Type B pancreatic cell (in vitro differentiated cells): ENCODE data around the gene PHF2. TPM values are rescaled to one million over a fixed set of nuclear protein-coding genes. Genes with fewer than 3 reads are reported as not detected.
A peak's percentile ranks its signal among the peaks of the same experiment; 100 is the strongest.

Source experiments
- DNase-seq: peaks from one replicate; pipeline ENCODE4 v3.0.0; 2021; ENCODE audit warnings: mixed read lengths; ENCODE audit not compliant: unreplicated experiment; ENCODE audit errors: extremely low spot score
- H3K27ac Mint-ChIP-seq: 2 replicates; pipeline ENCODE4 v1.8.0; 2021; ENCODE audit warnings: mild to moderate bottlenecking, mixed read lengths
- H3K27me3 Mint-ChIP-seq: 2 replicates; pipeline ENCODE4 v1.8.0; 2021; ENCODE audit warnings: mixed read lengths
- H3K36me3 Mint-ChIP-seq: 2 replicates; pipeline ENCODE4 v1.8.0; 2021; ENCODE audit warnings: mixed read lengths
- H3K4me1 Mint-ChIP-seq: one replicate; pipeline ENCODE4 v1.8.0; 2021; ENCODE audit warnings: mixed read lengths; ENCODE audit not compliant: unreplicated experiment
- H3K4me3 Mint-ChIP-seq: 2 replicates; pipeline ENCODE4 v1.8.0; 2021; ENCODE audit warnings: mild to moderate bottlenecking, mixed read lengths
- H3K9me3 Mint-ChIP-seq: 2 replicates; pipeline ENCODE4 v1.8.0; 2021; ENCODE audit warnings: mixed read lengths
- total RNA-seq: library from RNA; stranded (reverse); gene quantifications from 2 replicates; pipeline ENCODE4 v1.2.1, GENCODE V29; 2021; ENCODE audit warnings: low replicate concordance
- TF ChIP-seq, protein P1 (sequence below): fragments of 200-600 bp; sonication (generic); conservative IDR thresholded peaks from 2 replicates; pipeline ENCODE4 v1.5.0; 2021; ENCODE audit warnings: antibody characterized with exemption, mild to moderate bottlenecking

PHF2 gene
- total RNA-seq, 1 donor from 2014 or later: 34.7 TPM

DNA sequence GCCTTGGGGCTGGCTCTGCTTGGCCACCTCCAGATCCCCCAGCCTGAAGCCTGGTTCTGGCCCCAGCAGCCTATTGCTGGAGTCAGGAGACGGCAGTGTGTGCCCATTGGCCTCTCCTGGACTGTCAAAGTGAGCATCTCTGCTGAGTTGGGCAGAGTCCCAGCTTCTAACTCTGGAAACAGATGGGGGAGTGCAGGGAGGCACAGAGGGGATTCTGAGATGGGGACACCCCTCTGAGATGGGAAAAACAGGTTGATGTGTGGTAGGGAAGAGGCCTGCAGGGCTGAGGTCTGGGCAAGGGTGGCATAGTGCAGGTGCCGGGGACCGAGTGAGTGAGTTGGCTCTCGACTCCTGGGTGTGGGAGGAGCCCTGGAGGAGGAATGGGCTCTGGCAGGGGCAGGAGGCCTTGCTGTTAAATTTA, 27.5 kb downstream of the PHF2 start:
- peaks cover 24% of the 10 kb centered on the region for H3K36me3 Mint-ChIP-seq
- peaks cover 16% of the 10 kb centered on the region for H3K9me3 Mint-ChIP-seq
- TF ChIP-seq, protein P1, sequence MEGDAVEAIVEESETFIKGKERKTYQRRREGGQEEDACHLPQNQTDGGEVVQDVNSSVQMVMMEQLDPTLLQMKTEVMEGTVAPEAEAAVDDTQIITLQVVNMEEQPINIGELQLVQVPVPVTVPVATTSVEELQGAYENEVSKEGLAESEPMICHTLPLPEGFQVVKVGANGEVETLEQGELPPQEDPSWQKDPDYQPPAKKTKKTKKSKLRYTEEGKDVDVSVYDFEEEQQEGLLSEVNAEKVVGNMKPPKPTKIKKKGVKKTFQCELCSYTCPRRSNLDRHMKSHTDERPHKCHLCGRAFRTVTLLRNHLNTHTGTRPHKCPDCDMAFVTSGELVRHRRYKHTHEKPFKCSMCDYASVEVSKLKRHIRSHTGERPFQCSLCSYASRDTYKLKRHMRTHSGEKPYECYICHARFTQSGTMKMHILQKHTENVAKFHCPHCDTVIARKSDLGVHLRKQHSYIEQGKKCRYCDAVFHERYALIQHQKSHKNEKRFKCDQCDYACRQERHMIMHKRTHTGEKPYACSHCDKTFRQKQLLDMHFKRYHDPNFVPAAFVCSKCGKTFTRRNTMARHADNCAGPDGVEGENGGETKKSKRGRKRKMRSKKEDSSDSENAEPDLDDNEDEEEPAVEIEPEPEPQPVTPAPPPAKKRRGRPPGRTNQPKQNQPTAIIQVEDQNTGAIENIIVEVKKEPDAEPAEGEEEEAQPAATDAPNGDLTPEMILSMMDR: no peak
- H3K27me3 Mint-ChIP-seq: no peaks in the 10 kb centered on the region
- peaks cover 23% of the 10 kb centered on the region for H3K4me1 Mint-ChIP-seq
- no peak for DNase-seq
- no peak overlapping the region for H3K27ac Mint-ChIP-seq
- no peak overlapping the region for H3K4me3 Mint-ChIP-seq

DNA sequence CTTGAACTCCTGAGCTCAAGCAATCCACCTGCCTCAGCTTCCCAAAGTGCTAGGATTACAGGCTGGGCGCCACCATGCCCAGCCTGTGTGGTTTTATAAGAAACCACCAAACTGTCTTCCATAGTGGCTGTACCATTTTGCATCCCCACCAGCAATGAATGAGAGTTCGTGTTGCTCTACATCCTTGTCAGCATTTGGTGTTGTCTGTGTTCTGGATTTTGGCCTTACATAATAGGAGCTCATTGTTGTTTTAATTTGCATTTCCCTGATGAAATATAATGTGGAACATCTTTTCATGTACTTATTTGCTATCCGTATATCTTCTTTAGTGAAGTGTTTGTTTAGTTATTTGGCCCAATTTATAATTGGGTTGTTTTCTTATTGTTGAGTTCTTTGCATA, 29.8 kb downstream of the PHF2 start:
- DNase-seq: no peak
- Mint-ChIP-seq H3K9me3 (peaks cover 22% of the 10 kb centered on the region), H3K4me3 (no peak overlapping the region), H3K4me1 (peaks cover under 1% of the 10 kb centered on the region), H3K36me3 (peaks cover 34% of the 10 kb centered on the region), H3K27me3 (no peaks in the 10 kb centered on the region), H3K27ac (no peak overlapping the region)
- TF ChIP-seq, protein P1: no peak

DNA sequence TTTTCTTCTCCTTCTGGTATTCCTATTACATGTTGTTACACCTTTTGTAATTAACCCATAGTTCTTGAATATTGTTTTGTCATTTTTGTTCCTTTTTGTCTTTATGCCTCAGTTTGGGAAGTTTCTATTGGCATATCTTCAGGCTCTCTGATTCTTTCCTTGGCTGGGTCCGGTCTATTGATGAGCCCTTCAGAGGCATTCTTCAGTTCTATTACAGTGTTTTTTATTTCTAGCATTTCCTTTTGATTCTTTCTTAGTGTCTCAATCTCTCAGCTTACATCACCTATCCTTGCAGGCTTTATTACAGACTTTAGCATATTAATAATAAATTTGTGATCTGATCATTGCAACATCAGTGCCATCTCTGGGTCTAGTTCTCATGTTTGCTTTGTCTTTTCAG, 33.8 kb downstream of the PHF2 start:
- no peaks in the 10 kb centered on the region for H3K27me3 Mint-ChIP-seq
- H3K36me3 Mint-ChIP-seq: peaks cover 34% of the 10 kb centered on the region
- peaks cover 6% of the 10 kb centered on the region for H3K4me1 Mint-ChIP-seq
- DNase-seq: no peak
- H3K27ac Mint-ChIP-seq: no peak overlapping the region
- H3K4me3 Mint-ChIP-seq: no peak overlapping the region
- H3K9me3 Mint-ChIP-seq: peaks cover 21% of the 10 kb centered on the region
- TF ChIP-seq, protein P1: no peak

DNA sequence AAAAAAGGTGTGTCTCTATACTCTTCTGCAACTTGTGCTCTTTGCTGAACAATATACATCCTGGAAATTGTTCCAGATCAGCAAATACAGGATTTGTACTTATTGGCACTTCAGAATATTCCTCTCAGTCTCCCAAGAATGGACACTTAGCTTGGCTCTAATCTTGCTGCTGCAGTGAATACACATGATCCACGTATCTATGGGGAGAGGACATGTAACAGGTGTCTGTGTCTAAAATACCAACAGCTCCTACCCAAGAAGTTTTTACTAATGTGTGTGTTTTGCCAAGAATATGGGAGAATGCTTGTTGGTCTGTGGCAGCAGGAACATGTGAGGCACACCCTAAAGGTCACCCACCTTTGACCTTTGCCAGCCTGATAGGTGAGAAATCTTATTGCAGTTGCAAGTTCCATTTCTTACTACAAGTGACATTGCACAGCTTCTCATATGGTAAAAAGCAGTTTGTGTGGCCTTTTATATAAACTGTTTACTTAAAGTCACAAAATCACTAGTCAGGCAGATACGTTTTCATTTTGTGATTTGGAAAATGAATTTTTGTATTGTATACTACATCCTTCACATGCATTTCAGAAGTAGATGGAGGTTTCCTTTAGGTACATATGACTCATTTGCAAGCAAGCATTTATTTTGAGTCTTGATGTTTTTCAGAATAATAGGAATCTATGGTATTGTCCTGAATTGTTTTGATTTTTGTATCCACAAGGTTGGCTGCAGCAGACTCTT, 35.8 kb downstream of the PHF2 start:
- no peaks in the 10 kb centered on the region for H3K27me3 Mint-ChIP-seq
- H3K4me1 Mint-ChIP-seq: peaks cover 6% of the 10 kb centered on the region
- no peak for DNase-seq
- peaks cover 19% of the 10 kb centered on the region for H3K36me3 Mint-ChIP-seq
- no peak overlapping the region for H3K27ac Mint-ChIP-seq
- peaks cover 10% of the 10 kb centered on the region for H3K9me3 Mint-ChIP-seq
- TF ChIP-seq, protein P1: no peak
- H3K4me3 Mint-ChIP-seq: no peak overlapping the region

DNA sequence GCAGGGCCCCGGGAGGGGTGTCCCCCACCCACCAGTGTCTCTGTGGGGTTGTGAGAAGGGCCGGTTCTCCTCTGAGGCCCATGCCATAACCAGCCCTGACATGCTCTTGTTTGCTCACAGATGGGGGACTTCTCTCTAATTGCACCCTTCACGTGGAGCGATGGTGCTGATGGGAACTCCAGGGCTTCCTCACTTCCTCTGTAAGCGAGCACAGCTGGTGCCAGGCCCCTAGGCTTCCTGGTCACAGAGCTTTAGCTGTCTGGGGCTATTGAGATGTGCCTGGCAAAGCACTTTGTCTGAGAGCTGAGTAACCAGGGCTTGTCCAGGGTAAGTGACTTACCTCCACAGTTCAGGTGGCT, 36.4 kb downstream of the PHF2 start:
- Mint-ChIP-seq H3K27ac (peak overlapping the region; percentile 53), H3K9me3 (peaks cover 7% of the 10 kb centered on the region), H3K36me3 (peaks cover 17% of the 10 kb centered on the region), H3K4me3 (no peak overlapping the region), H3K27me3 (no peaks in the 10 kb centered on the region), H3K4me1 (peaks cover 10% of the 10 kb centered on the region)
- no peak for DNase-seq
- TF ChIP-seq, protein P1: no peak
